HCT116 (cell line): ENCODE results near the gene MYBPHL. TPM values are rescaled to one million over a fixed set of nuclear protein-coding genes. Genes with fewer than 3 reads are reported as not detected.

ENCODE experiments used
- ATAC-seq: fragments of 200-7000 bp; cut with Tn5 transposase; 2 replicates; pipeline ENCODE4 v1.9.1; 2020; ENCODE audit warnings: mild to moderate bottlenecking, moderate library complexity
- BruUV-seq: library from RNA; stranded (reverse); fragments of 400-500 nt; replicated peaks from 2 replicates; lab custom pipeline; 2021; lab: Mats Ljungman, UMichigan
- CTCF ChIA-PET: fragments of 300-600 bp; sonication (Branson Sonifier 250); formaldehyde crosslinking; loops from one replicate; lab custom pipeline; 2021; ENCODE audit warnings: antibody characterized with exemption; lab: Charles Lee
- POLR2A ChIA-PET: fragments of 300-600, 350-600 bp; sonication (Branson Sonifier 250); formaldehyde crosslinking; loops from one replicate; lab custom pipeline; 2021; ENCODE audit warnings: antibody characterized with exemption; lab: Charles Lee
- RAD21 ChIA-PET, 2 experiments: fragments of 300-600 bp; sonication (Branson Sonifier 250); formaldehyde crosslinking; loops; one replicate each; lab custom pipeline; 2023; ENCODE audit warnings: low total read pairs in 2 of 2; ENCODE audit not compliant: uncharacterized antibody in 2 of 2, unreplicated experiment in 2 of 2, low non-redundant PET in 1 of 2; lab: Charles Lee
- DNase-seq: peaks from one replicate; pipeline ENCODE4 v3.0.0-alpha.2; 2010; ENCODE audit warnings: low read depth, low spot score
- H2AFZ ChIP-seq: fragments of 200-600 bp; shearing (Covaris generic), sonication (generic); 2 replicates; pipeline ENCODE4 v1.6.1; 2017; ENCODE audit warnings: low read depth, mixed run types, mixed read lengths, antibody characterized with exemption, low read length; ENCODE audit not compliant: poor library complexity, severe bottlenecking
- H3K27ac ChIP-seq: 2 replicates; pipeline ENCODE4 v1.5.1; 2012; ENCODE audit warnings: low read depth, low read length
- H3K27me3 ChIP-seq: fragments of 200-600 bp; sonication (generic); 2 replicates; pipeline ENCODE4 v1.6.1; 2016; ENCODE audit warnings: mixed run types, low read length, mixed read lengths; ENCODE audit not compliant: insufficient read depth
- H3K36me3 ChIP-seq, 2 experiments: fragments of 200-500 bp in 1 of 2; fragments of 200-600 bp in 1 of 2; sonication (Bioruptor generic) in 1 of 2; sonication (generic) in 1 of 2; 2 replicates each; pipeline versions ENCODE4 v1.5.1 to v1.6.1; 2014 to 2016; ENCODE audit warnings: low read length in 2 of 2, inconsistent platforms in 1 of 2, mixed read lengths in 1 of 2, mixed run types in 1 of 2; ENCODE audit not compliant: insufficient read depth in 2 of 2, control insufficient read depth in 1 of 2
- H3K4me1 ChIP-seq, 2 experiments: fragments of 200-600 bp in 1 of 2; sonication (generic) in 1 of 2; 2 replicates each; pipeline versions ENCODE4 v1.5.1 to v1.6.1; 2012 to 2017; ENCODE audit warnings: low read length in 2 of 2, inconsistent platforms in 1 of 2, mild to moderate bottlenecking in 1 of 2, mixed read lengths in 1 of 2, mixed run types in 1 of 2, moderate library complexity in 1 of 2; ENCODE audit not compliant: insufficient read depth in 2 of 2, control insufficient read depth in 1 of 2
- H3K4me2 ChIP-seq: fragments of 200-600 bp; sonication (generic); 2 replicates; pipeline ENCODE4 v1.6.1; 2017; ENCODE audit warnings: mixed run types, low read length, mixed read lengths
- H3K4me3 ChIP-seq, 2 experiments: fragments of 200-600 bp in 1 of 2; sonication (generic) in 1 of 2; replicated peaks in 1 of 2; 2 replicates each; pipeline ENCODE4 v1.5.1; 2011 to 2016; ENCODE audit warnings: low read length in 2 of 2, control low read depth in 1 of 2, low read depth in 1 of 2, mild to moderate bottlenecking in 1 of 2, mixed read lengths in 1 of 2, mixed run types in 1 of 2
- H3K79me2 ChIP-seq: fragments of 200-600 bp; sonication (generic); 2 replicates; pipeline ENCODE4 v1.6.1; 2017; ENCODE audit warnings: mild to moderate bottlenecking, mixed run types, low read length, moderate library complexity, mixed read lengths; ENCODE audit not compliant: insufficient read depth
- H3K9ac ChIP-seq: fragments of 200-600 bp; sonication (generic); 2 replicates; pipeline ENCODE4 v1.6.1; 2016; ENCODE audit warnings: low read length, mixed read lengths
- H3K9me2 ChIP-seq: fragments of 200-600 bp; sonication (generic), shearing (Covaris generic); 2 replicates; pipeline ENCODE4 v1.6.1; 2017; ENCODE audit warnings: mixed run types, mild to moderate bottlenecking, moderate library complexity; ENCODE audit not compliant: insufficient read depth
- H3K9me3 ChIP-seq, 2 experiments: fragments of 200-500 bp in 1 of 2; fragments of 200-600 bp in 1 of 2; sonication (Bioruptor generic) in 1 of 2; sonication (generic) in 1 of 2; 2 replicates each; pipeline ENCODE4 v1.6.1; 2014 to 2017; ENCODE audit warnings: low read length in 2 of 2, mixed read lengths in 2 of 2, inconsistent platforms in 1 of 2, low read depth in 1 of 2, mild to moderate bottlenecking in 1 of 2, mixed run types in 1 of 2, moderate library complexity in 1 of 2; ENCODE audit not compliant: control insufficient read depth in 1 of 2, insufficient read depth in 1 of 2
- H4K20me1 ChIP-seq: fragments of 200-600 bp; sonication (generic), shearing (Covaris generic); 2 replicates; pipeline ENCODE4 v1.6.1; 2017; ENCODE audit warnings: mixed run types, mild to moderate bottlenecking, moderate library complexity; ENCODE audit not compliant: insufficient read depth
- ATF3 ChIP-seq: IDR thresholded peaks from 2 replicates; pipeline ENCODE4 v1.6.1; 2012
- CEBPB ChIP-seq: IDR thresholded peaks from 2 replicates; pipeline ENCODE4 v1.6.1; 2012; ENCODE audit warnings: low read depth
- CTCF ChIP-seq, 3 experiments: fragments of 200-600 bp in 1 of 3; sonication (generic) in 1 of 3; IDR thresholded peaks in 2 of 3; conservative IDR thresholded peaks in 1 of 3; 2 replicates each; pipeline ENCODE4 v1.5.1; 2012 to 2017; ENCODE audit warnings: low read depth in 2 of 3, low read length in 2 of 3, antibody characterized with exemption in 1 of 3, borderline replicate concordance in 1 of 3, control low read depth in 1 of 3, mild to moderate bottlenecking in 1 of 3, mixed read lengths in 1 of 3, mixed run types in 1 of 3, moderate library complexity in 1 of 3; ENCODE audit not compliant: insufficient read depth in 1 of 3
- ELF1 ChIP-seq: IDR thresholded peaks from 2 replicates; pipeline ENCODE4 v1.6.1; 2012; ENCODE audit warnings: low read depth, borderline replicate concordance
- EZH2 ChIP-seq: fragments of 200-600 bp; sonication (generic); IDR thresholded peaks from 2 replicates; pipeline ENCODE4 v1.6.1; 2017; ENCODE audit warnings: antibody characterized with exemption, mixed run types
- EZH2phosphoT487 ChIP-seq: fragments of 200-600 bp; IDR thresholded peaks from 2 replicates; pipeline ENCODE4 v1.6.1; 2018; ENCODE audit warnings: antibody characterized with exemption, borderline replicate concordance
- FOSL1 ChIP-seq: IDR thresholded peaks from 2 replicates; pipeline ENCODE4 v1.6.1; 2012; ENCODE audit warnings: low read depth
- JUND ChIP-seq: IDR thresholded peaks from 2 replicates; pipeline ENCODE4 v1.6.1; 2012
- MAX ChIP-seq: IDR thresholded peaks from 2 replicates; pipeline ENCODE4 v1.6.1; 2012
- POLR2AphosphoS5 ChIP-seq: IDR thresholded peaks from 2 replicates; pipeline ENCODE4 v1.6.1; 2011; ENCODE audit warnings: mild to moderate bottlenecking, low read depth, low read length, moderate library complexity
- RAD21 ChIP-seq: IDR thresholded peaks from 2 replicates; pipeline ENCODE4 v1.6.1; 2012; ENCODE audit warnings: low read depth, mild to moderate bottlenecking
- REST ChIP-seq: IDR thresholded peaks from 2 replicates; pipeline ENCODE4 v1.6.1; 2012; ENCODE audit warnings: low read depth
- SIN3A ChIP-seq: IDR thresholded peaks from 2 replicates; pipeline ENCODE4 v1.6.1; 2012; ENCODE audit warnings: low read depth
- SP1 ChIP-seq: IDR thresholded peaks from 2 replicates; pipeline ENCODE4 v1.6.1; 2012; ENCODE audit warnings: low read depth
- SRF ChIP-seq: IDR thresholded peaks from 2 replicates; pipeline ENCODE4 v1.6.1; 2012; ENCODE audit warnings: low read depth
- TCF7L2 ChIP-seq: IDR thresholded peaks from 2 replicates; pipeline ENCODE4 v1.7.0; 2011; ENCODE audit warnings: borderline replicate concordance, inconsistent platforms; ENCODE audit not compliant: insufficient read depth, insufficient read length; ENCODE audit errors: extremely low read depth
- ZFX ChIP-seq: fragments of 450-650 bp; IDR thresholded peaks from 2 replicates; pipeline ENCODE4 v1.6.1; 2017
- ZNF274 ChIP-seq: fragments of 200-500 bp; sonication (Bioruptor generic); IDR thresholded peaks from 2 replicates; pipeline ENCODE4 v1.6.1; 2014; ENCODE audit warnings: mild to moderate bottlenecking, low read depth, low read length, inconsistent platforms
- intact Hi-C: fragments of 100-400 bp; cut with micrococcal nuclease; formaldehyde crosslinking; loops from 2 replicates; pipeline ENCODE4 v1.10.0; 2022
- total RNA-seq: library from RNA; stranded (reverse); gene quantifications from one replicate; pipeline ENCODE4 v1.2.1, GENCODE V29; 2021; ENCODE audit not compliant: unreplicated experiment

MYBPHL gene
- total RNA-seq, 1 experiment from 2014 or later, result 1.0 TPM

GRCh38 chr1:109277434-109278204 is 29.2 kb downstream of the MYBPHL start:
- peak overlapping the region; percentile 33; the same call in 1 of the 2 replicates for H3K4me2 ChIP-seq
- H4K20me1 ChIP-seq, result no peaks in the 10 kb centered on the region
- no peaks in the 10 kb centered on the region for H3K9me3 ChIP-seq
- intact Hi-C loops, result loop anchor here (2.0 kb wide), 2 partner anchors 121 to 255 kb away; no protein-coding TSS in a partner anchor
- no TSS peak for BruUV-seq
- no peak overlapping the region for H3K4me3 ChIP-seq
- ChIA-PET RAD21 (interaction anchor here (0.7 to 1.3 kb wide), 3 partner anchors 120 to 121 kb away, joined by 3 to 5 read pairs (median 4); partner anchors contain the start of gene SORT1 (in 1 of the 2)), POLR2A (interaction anchor here (1.0 kb wide), 1 partner anchor 121 kb away, joined by 4 read pairs; the partner anchor contains the start of gene SORT1), CTCF (interaction anchor here (0.8 to 5.0 kb wide), 7 partner anchors 76 to 268 kb away, joined by 3 to 95 read pairs (median 3); partner anchors contain the start of gene SORT1)
- peaks cover 8 to 23% of the 10 kb centered on the region in 2 experiments; a peak in 2 of 4 replicates for H3K36me3 ChIP-seq
- H3K9ac ChIP-seq, result no peak overlapping the region
- DNase-seq (peak; percentile 69), ATAC-seq (peak; percentile 80)
- H3K4me1 ChIP-seq, result peaks cover 38 to 53% of the 10 kb centered on the region in 2 experiments
- no peaks in the 10 kb centered on the region for H3K27me3 ChIP-seq
- peak overlapping the region; percentile 24; the same call in 1 of the 2 replicates for H3K27ac ChIP-seq
- no peaks in the 10 kb centered on the region for H3K9me2 ChIP-seq
- H3K79me2 ChIP-seq, result peaks cover 15% of the 10 kb centered on the region; the same call in 1 of the 2 replicates
- no peak overlapping the region for H2AFZ ChIP-seq
- no peak for TF ChIP-seq EZH2
- TF ChIP-seq TCF7L2, result no peak
- TF ChIP-seq ATF3, result no peak
- no peak for TF ChIP-seq EZH2phosphoT487
- no peak for TF ChIP-seq MAX
- TF ChIP-seq FOSL1, result no peak
- peak; percentile 77 to 93 (median 88) for TF ChIP-seq CTCF (IDR thresholded peaks at IDR 0.05 in 2 of 3, conservative IDR thresholded peaks at IDR 0.05 in 1 of 3; ENCODE audit: borderline replicate concordance in 1 of 3, insufficient read depth in 1 of 3, low read depth in 2 of 3, low read length in 2 of 3)
- TF ChIP-seq ZFX, result no peak
- TF ChIP-seq RAD21, result peak; percentile 82
- no peak for TF ChIP-seq SIN3A
- no peak for TF ChIP-seq SP1
- no peak for TF ChIP-seq REST
- TF ChIP-seq ZNF274, result no peak
- TF ChIP-seq POLR2AphosphoS5, result peak; percentile 49
- TF ChIP-seq CEBPB, result no peak
- TF ChIP-seq SRF, result no peak
- TF ChIP-seq ELF1, result no peak
- TF ChIP-seq JUND, result no peak
